ENCODE measurements around the gene SLFN13. TPM values are rescaled to one million over a fixed set of nuclear protein-coding genes. Genes with fewer than 3 reads are reported as not detected.

Gene SLFN13
- polyA plus RNA-seq, 1 donor (not counting 4 experiments of a cell fraction or from before 2014, with no cell fraction given): 1.4 TPM

DNA sequence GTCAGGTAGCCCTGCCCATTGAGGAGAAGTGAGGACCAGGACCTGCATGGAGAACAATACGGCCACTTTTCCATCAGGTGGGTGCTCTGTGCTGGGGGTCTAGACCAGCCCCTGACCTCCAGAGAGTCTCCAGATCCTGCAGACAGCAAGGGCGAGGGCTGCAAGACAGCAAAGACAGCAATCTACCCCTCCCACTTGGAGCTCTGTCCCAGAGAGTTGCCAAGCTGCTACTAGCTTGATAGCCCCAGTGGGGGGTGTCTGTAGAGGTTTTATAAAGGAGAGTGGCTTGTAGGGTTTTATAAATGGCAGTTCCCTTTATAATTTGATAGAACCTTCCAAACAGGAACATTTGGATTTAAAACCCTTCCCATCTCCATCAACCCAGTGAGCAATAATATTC lies 58.4 kb downstream of the SLFN13 start:
- FAIRE-seq: no peak
- dilution Hi-C loops (cut with MboI; ENCODE audit: extremely low pct_ligation_motif_present, low sequenced_read_pairs): no loop called here
- H3K9me3 ChIP-seq (ENCODE audit: control insufficient read depth, low read depth, low read length): no peaks in the 10 kb centered on the region

DNA sequence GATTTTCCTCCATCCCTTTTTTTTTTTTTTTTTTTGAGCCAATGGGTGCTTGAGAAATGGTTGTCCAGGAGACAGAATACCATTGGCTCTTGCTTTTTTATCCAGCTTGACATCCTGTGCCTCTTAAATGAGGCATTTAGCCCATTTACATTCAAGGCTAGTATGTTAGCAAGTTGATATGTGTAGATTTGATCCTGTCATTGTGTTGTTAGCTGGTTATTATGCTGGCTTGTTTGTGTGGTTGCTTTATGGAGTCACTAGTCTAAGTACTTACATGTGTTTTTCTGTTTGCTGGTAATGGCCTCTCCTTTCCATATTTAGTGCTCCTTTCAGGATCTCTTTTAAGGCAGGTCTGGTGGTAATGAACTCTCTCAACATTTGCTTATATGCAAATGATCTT lies 61.1 kb downstream of the SLFN13 start:
- no peak overlapping the region for H2AFZ ChIP-seq (ENCODE audit: control insufficient read depth, low read length)
- no peak overlapping the region for H3K4me2 ChIP-seq (ENCODE audit: control insufficient read depth, extremely low read depth, insufficient read depth, low read depth, low read length)
- DNase-seq (ENCODE audit: low read depth, low spot score): no peak
- H3K9ac ChIP-seq (ENCODE audit: control insufficient read depth, extremely low read depth, insufficient read depth, low read length): no peak overlapping the region
- H3K4me3 ChIP-seq (ENCODE audit: control insufficient read depth in 2 of 3, extremely low read depth in 1 of 3, insufficient read depth in 2 of 3, low read depth in 1 of 3, low read length in 3 of 3): no peak overlapping the region
- no peaks in the 10 kb centered on the region for H3K4me1 ChIP-seq (ENCODE audit: control insufficient read depth, extremely low read depth, insufficient read depth, low read length)
- no peak overlapping the region for H3K27ac ChIP-seq (ENCODE audit: control insufficient read depth, insufficient read depth, low read length)
- H4K20me1 ChIP-seq (ENCODE audit: control insufficient read depth, extremely low read depth, insufficient read depth, low read length): no peaks in the 10 kb centered on the region
- H3K79me2 ChIP-seq (ENCODE audit: control insufficient read depth, insufficient read depth, low read length): no peaks in the 10 kb centered on the region
- no peaks in the 10 kb centered on the region for H3K36me3 ChIP-seq (ENCODE audit: control insufficient read depth in 2 of 2, extremely low read depth in 1 of 2, insufficient read depth in 2 of 2, low read length in 2 of 2)
- dilution Hi-C loops (cut with MboI; ENCODE audit: extremely low pct_ligation_motif_present, low sequenced_read_pairs): no loop called here
- no peaks in the 10 kb centered on the region for H3K27me3 ChIP-seq (ENCODE audit: control insufficient read depth, extremely low read depth, insufficient read depth, low read length)
- no peaks in the 10 kb centered on the region for H3K9me3 ChIP-seq (ENCODE audit: control insufficient read depth, low read depth, low read length)
- no peak for FAIRE-seq
- no peaks in the 10 kb centered on the region for H3K9me1 ChIP-seq (ENCODE audit: control insufficient read depth, extremely low read depth, insufficient read depth, low read length)
- no peak for TF ChIP-seq EZH2 (IDR thresholded peaks at IDR 0.05; ENCODE audit: low read length)
- TF ChIP-seq, protein P1, sequence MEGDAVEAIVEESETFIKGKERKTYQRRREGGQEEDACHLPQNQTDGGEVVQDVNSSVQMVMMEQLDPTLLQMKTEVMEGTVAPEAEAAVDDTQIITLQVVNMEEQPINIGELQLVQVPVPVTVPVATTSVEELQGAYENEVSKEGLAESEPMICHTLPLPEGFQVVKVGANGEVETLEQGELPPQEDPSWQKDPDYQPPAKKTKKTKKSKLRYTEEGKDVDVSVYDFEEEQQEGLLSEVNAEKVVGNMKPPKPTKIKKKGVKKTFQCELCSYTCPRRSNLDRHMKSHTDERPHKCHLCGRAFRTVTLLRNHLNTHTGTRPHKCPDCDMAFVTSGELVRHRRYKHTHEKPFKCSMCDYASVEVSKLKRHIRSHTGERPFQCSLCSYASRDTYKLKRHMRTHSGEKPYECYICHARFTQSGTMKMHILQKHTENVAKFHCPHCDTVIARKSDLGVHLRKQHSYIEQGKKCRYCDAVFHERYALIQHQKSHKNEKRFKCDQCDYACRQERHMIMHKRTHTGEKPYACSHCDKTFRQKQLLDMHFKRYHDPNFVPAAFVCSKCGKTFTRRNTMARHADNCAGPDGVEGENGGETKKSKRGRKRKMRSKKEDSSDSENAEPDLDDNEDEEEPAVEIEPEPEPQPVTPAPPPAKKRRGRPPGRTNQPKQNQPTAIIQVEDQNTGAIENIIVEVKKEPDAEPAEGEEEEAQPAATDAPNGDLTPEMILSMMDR (optimal IDR thresholded peaks at IDR 0.05 in 1 of 3, IDR thresholded peaks at IDR 0.05 in 1 of 3, conservative IDR thresholded peaks at IDR 0.05 in 1 of 3; ENCODE audit: extremely low read depth in 1 of 3, insufficient read depth in 2 of 3, low read length in 3 of 3): no peak

More for the DNA sequence above, 58.4 kb downstream of the SLFN13 start:
- no peak overlapping the region for H3K27ac ChIP-seq (ENCODE audit: control insufficient read depth, insufficient read depth, low read length)
- no peak for DNase-seq (ENCODE audit: low read depth, low spot score)
- H2AFZ ChIP-seq (ENCODE audit: control insufficient read depth, low read length): no peak overlapping the region
- H3K9ac ChIP-seq (ENCODE audit: control insufficient read depth, extremely low read depth, insufficient read depth, low read length): no peak overlapping the region
- H3K27me3 ChIP-seq (ENCODE audit: control insufficient read depth, extremely low read depth, insufficient read depth, low read length): no peaks in the 10 kb centered on the region
- H3K4me1 ChIP-seq (ENCODE audit: control insufficient read depth, extremely low read depth, insufficient read depth, low read length): no peaks in the 10 kb centered on the region
- H3K4me3 ChIP-seq (ENCODE audit: control insufficient read depth in 2 of 3, extremely low read depth in 1 of 3, insufficient read depth in 2 of 3, low read depth in 1 of 3, low read length in 3 of 3): no peak overlapping the region
- H3K36me3 ChIP-seq (ENCODE audit: control insufficient read depth in 2 of 2, extremely low read depth in 1 of 2, insufficient read depth in 2 of 2, low read length in 2 of 2): no peaks in the 10 kb centered on the region
- H3K79me2 ChIP-seq (ENCODE audit: control insufficient read depth, insufficient read depth, low read length): no peaks in the 10 kb centered on the region
- no peak overlapping the region for H3K4me2 ChIP-seq (ENCODE audit: control insufficient read depth, extremely low read depth, insufficient read depth, low read depth, low read length)
- no peaks in the 10 kb centered on the region for H4K20me1 ChIP-seq (ENCODE audit: control insufficient read depth, extremely low read depth, insufficient read depth, low read length)
- no peak for TF ChIP-seq EZH2 (IDR thresholded peaks at IDR 0.05; ENCODE audit: low read length)
- TF ChIP-seq, protein P1 (optimal IDR thresholded peaks at IDR 0.05 in 1 of 3, IDR thresholded peaks at IDR 0.05 in 1 of 3, conservative IDR thresholded peaks at IDR 0.05 in 1 of 3; ENCODE audit: extremely low read depth in 1 of 3, insufficient read depth in 2 of 3, low read length in 3 of 3): no peak
- no peaks in the 10 kb centered on the region for H3K9me1 ChIP-seq (ENCODE audit: control insufficient read depth, extremely low read depth, insufficient read depth, low read length)

Small RNA genes lying within 50 kb of the gene (small RNA-seq; reads per million reads assigned to genes)
- gene AC060766.5 (ENCODE audit: insufficient read length in 3 of 3, low read depth in 3 of 3, low replicate concordance in 1 of 3): 0 reads per million in 3 experiments

Other genes with a start within 250 kb of the SLFN13 start
- 51.4 to 101 TPM (median 79.9 TPM) in 3 replicates for gene SLFN5, start 205.7 kb downstream of the SLFN13 start, polyA plus RNA-seq
- 1.4 to 5.0 TPM (median 3.5 TPM) in 3 replicates for gene SLFN11, start 75.1 kb downstream of the SLFN13 start, polyA plus RNA-seq
- 9.8 to 15.2 TPM (median 11.5 TPM) in 3 replicates for gene SLFN12, start 16.3 kb downstream of the SLFN13 start, polyA plus RNA-seq
- gene SLFN12L, start 88.9 kb upstream of the SLFN13 start, polyA plus RNA-seq: 0.05 to 0.09 TPM (median 0.06 TPM) in 3 replicates
- gene SLFN14, start 112.1 kb upstream of the SLFN13 start, polyA plus RNA-seq: not detected in 3 replicates
- gene PEX12, start 129.8 kb upstream of the SLFN13 start, polyA plus RNA-seq: 6.4 to 7.7 TPM (median 6.9 TPM) in 3 replicates
- 151 to 209 TPM (median 189 TPM) in 3 replicates for gene AP2B1, start 138.6 kb upstream of the SLFN13 start, polyA plus RNA-seq

All from keratinocyte (primary cell).